AG04450 (cell line): ENCODE results near the gene MAP2K2. TPM values are rescaled to one million over a fixed set of nuclear protein-coding genes. Genes with fewer than 3 reads are reported as not detected.

ENCODE experiments used
- CTCF ChIA-PET: fragments of 300-600, 350-600 bp; formaldehyde crosslinking; extraction: SDS; loops from one replicate; lab custom pipeline; 2022; ENCODE audit warnings: antibody characterized with exemption, inconsistent platforms; lab: Charles Lee
- POLR2A ChIA-PET: fragments of 350-600 bp; formaldehyde crosslinking; extraction: SDS; loops from one replicate; lab custom pipeline; 2021; ENCODE audit warnings: antibody characterized with exemption, inconsistent platforms; lab: Yijun Ruan, JAX
- DNase-seq: peaks from one replicate; pipeline ENCODE4 v3.0.0-alpha.2; 2011; ENCODE audit warnings: low read depth, low spot score
- H3K27ac ChIP-seq: one replicate; pipeline ENCODE4 v1.5.1; 2012; ENCODE audit warnings: low read depth, low read length, control low read depth
- H3K27me3 ChIP-seq: one replicate; pipeline ENCODE4 v1.6.0; 2012; ENCODE audit warnings: low read length; ENCODE audit not compliant: control insufficient read depth, insufficient read depth
- H3K4me3 ChIP-seq: 2 replicates; pipeline ENCODE4 v1.5.1; 2011; ENCODE audit warnings: mild to moderate bottlenecking, low read depth, low read length, control low read depth
- H3K9me3 ChIP-seq: 2 replicates; pipeline ENCODE4 v1.5.1; 2012; ENCODE audit warnings: low read length; ENCODE audit not compliant: control insufficient read depth, insufficient read depth
- polyA plus RNA-seq: library from polyadenylated mRNA; depleted of rRNA; stranded (reverse); fragments of >200 nt; gene quantifications from 2 replicates; pipeline ENCODE4 v1.2.3, GENCODE V29; 2011
- TF ChIP-seq, protein P1 (sequence below): IDR thresholded peaks from 2 replicates; pipeline ENCODE4 v1.5.1; 2011; ENCODE audit warnings: low read depth, low read length, control low read depth, inconsistent platforms

Gene MAP2K2
- polyA plus RNA-seq, 1 experiment = 65.1 TPM

GRCh38 chr19:4052114-4052992, 71.6 kb downstream of the MAP2K2 start:
- Histone ChIP-seq H3K4me3 (no peak overlapping the region), H3K27ac (peak overlapping the region; percentile 47), H3K27me3 (no peaks in the 10 kb centered on the region), H3K9me3 (peaks cover 13% of the 10 kb centered on the region)
- CTCF ChIA-PET = interaction anchor here (0.6 kb wide), 1 partner anchor 14 kb away, joined by 3 read pairs; the partner anchor contains the start of gene ZBTB7A
- no peak for DNase-seq
- TF ChIP-seq, protein P1, sequence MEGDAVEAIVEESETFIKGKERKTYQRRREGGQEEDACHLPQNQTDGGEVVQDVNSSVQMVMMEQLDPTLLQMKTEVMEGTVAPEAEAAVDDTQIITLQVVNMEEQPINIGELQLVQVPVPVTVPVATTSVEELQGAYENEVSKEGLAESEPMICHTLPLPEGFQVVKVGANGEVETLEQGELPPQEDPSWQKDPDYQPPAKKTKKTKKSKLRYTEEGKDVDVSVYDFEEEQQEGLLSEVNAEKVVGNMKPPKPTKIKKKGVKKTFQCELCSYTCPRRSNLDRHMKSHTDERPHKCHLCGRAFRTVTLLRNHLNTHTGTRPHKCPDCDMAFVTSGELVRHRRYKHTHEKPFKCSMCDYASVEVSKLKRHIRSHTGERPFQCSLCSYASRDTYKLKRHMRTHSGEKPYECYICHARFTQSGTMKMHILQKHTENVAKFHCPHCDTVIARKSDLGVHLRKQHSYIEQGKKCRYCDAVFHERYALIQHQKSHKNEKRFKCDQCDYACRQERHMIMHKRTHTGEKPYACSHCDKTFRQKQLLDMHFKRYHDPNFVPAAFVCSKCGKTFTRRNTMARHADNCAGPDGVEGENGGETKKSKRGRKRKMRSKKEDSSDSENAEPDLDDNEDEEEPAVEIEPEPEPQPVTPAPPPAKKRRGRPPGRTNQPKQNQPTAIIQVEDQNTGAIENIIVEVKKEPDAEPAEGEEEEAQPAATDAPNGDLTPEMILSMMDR = no peak
- POLR2A ChIA-PET = interaction anchor here (0.5 to 1.2 kb wide), 2 partner anchors 14 to 67 kb away, joined by 3 to 4 read pairs; partner anchors contain the start of genes EEF2 and ZBTB7A

DNA sequence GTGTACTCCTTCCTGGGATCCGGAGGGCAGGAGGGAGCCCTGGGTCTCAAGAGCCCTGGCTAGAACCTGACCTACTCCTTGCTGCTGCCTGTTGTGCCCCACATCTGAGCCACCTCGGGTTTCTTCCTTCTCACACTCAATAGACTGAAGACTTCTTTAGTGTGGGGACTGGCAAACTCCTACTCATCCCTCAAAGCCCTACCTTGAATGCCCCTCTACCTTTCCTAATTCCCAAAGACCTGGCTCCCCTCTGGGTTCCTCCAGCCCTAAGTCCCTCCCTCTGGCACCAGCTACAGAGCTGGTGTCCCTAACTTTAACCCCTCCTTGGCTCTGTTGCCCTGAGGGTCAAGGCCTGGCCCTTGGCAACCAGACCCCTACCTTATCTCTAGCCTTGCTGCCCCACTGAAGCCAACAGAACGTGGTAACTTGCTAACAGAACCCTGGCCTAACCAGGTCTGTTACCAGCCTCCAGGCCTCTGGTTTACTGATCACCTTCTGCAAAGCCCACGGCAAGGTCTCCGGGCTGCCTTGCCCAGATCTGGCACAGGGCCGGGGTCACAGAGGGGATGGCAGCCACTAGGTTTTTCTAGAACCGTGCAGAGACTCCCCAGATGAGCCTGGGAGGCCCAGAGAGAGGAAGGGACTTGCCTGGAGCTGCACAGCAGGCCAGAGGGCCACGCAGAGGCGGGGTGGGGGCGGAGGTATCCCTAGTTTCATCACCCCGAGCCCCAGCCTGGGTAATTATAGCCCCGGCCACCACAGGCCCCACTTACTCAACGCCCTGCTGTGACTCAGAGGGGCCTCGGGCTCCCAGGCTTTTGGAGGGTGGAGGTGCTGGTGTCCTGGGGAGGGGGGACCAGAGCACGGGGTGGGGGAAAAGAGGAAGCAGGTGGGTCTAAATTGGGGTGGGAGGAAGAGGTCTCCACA, 72.5 kb downstream of the MAP2K2 start:
- POLR2A ChIA-PET = interaction anchor here (1.2 kb wide), 1 partner anchor 66 kb away, joined by 4 read pairs; the partner anchor contains the start of gene EEF2
- H3K9me3 ChIP-seq = peaks cover 13% of the 10 kb centered on the region
- H3K27me3 ChIP-seq = no peaks in the 10 kb centered on the region
- no peak for DNase-seq
- TF ChIP-seq, protein P1 = no peak
- CTCF ChIA-PET = no interaction called here
- H3K4me3 ChIP-seq = no peak overlapping the region
- H3K27ac ChIP-seq = peak overlapping the region; percentile 47

DNA sequence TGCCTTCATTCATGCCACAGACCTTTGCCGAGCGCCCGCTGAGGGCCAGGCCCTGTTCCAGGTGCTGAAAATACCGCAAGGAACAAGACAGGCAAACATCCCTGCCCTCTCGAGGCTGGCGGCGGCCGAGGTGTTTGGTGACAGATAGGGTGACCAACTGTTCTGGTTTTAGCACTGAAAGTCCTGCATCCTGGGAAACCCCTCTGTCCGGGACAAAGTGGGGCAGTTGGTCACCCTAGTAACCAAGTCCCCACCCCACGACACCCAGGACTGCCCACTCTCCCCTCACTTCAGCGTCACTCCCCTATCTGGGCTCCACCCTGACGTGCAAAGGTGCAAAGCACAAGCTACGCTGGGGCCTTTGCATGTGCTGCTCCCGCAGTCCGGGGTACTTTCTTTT, 74.5 kb downstream of the MAP2K2 start:
- H3K27me3 ChIP-seq = no peaks in the 10 kb centered on the region
- ChIA-PET CTCF (interaction anchor here (0.6 to 1.0 kb wide), 2 partner anchors 62 to 166 kb away, joined by 4 to 10 read pairs; no protein-coding TSS in a partner anchor), POLR2A (no interaction called here)

GRCh38 chr19:4046946-4047683, 76.8 kb downstream of the MAP2K2 start:
- DNase-seq = no peak
- POLR2A ChIA-PET = no interaction called here
- CTCF ChIA-PET = no interaction called here
- H3K27me3 ChIP-seq = no peaks in the 10 kb centered on the region
- no peak overlapping the region for H3K27ac ChIP-seq
- no peak overlapping the region for H3K4me3 ChIP-seq
- no peaks in the 10 kb centered on the region; the same call in 1 of the 2 replicates for H3K9me3 ChIP-seq
- TF ChIP-seq, protein P1 = no peak

More for the DNA sequence above, 74.5 kb downstream of the MAP2K2 start:
- Histone ChIP-seq H3K4me3 (no peak overlapping the region), H3K27ac (no peak overlapping the region), H3K9me3 (peaks cover 4% of the 10 kb centered on the region; the same call in 1 of the 2 replicates)
- TF ChIP-seq, protein P1 = no peak
- no peak for DNase-seq
